Epithelial cell of prostate (primary cell): ENCODE data around the gene LRG1.

Experiments used
- DNase-seq: peaks from one replicate; pipeline ENCODE4 v3.0.0-alpha.2; 2011; ENCODE audit warnings: low read depth, low spot score
- H3K27ac ChIP-seq: fragments of 450-650 bp; 2 replicates; pipeline ENCODE4 v1.5.1; 2017; ENCODE audit warnings: mild to moderate bottlenecking

Gene LRG1

DNA sequence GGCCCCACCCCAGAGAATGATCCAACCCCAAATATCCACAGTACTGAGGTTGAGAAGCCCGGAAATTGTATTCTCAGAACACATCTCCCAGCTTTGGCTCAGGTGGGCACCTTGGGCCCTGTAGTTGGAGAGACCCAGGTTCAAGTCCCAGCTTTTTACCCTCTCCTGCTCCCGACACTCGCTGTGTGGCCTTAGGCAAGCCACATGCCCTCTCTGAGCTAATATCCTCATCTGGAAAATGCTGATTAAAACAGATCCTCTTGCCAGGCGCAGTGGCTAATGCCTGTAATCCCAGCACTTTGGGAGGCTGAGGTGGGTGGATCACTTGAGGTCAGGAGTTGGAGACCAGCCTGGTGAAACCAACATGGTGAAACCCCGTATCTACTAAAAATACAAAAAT is 24.1 kb downstream of the LRG1 start:
- DNase-seq, result no peak

DNA sequence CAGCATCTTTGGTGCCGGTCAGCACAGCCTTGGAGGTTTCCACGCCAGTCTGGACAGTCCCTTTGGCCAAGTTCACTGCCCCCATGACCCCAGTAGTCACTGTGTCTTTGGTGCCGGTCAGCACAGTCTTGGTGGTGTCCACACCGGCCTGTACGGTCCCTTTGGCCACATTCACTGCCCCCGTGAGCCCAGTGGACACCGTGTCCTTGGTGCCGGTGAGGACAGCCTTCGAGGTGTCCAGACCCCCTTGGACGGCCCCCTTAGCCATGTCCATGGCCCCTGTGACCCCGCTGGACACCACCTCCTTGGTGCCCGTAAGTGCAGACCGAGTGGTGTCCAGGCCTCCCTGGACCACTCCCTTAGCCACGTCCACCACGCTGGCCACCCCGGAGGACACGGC is 26.6 kb downstream of the LRG1 start:
- no peak for DNase-seq

More for the DNA sequence above, 24.1 kb downstream of the LRG1 start:
- no peak overlapping the region for H3K27ac ChIP-seq

DNA sequence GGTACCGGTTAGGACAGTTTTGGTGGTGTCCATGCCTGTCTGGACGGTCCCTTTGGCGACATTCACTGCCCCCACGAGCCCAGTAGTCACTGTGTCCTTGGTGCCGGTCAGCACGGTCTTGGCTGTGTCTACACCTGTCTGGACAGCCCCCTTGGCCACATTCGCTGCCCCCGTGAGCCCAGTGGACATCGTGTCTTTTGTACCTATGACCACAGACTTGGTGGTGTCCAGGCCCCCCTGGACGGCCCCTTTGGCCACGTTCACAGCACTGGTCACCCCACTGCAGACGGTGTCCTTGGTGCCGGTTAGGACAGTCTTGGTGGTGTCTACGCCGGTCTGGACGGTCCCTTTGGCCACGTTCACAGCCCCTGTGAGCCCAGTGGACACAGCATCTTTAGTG is 27.8 kb downstream of the LRG1 start:
- no peak overlapping the region for H3K27ac ChIP-seq

More for the DNA sequence above, 26.6 kb downstream of the LRG1 start:
- no peak overlapping the region for H3K27ac ChIP-seq

GRCh38 chr19:4511300-4512054 is 28.4 kb downstream of the LRG1 start:
- DNase-seq, result no peak
- no peak overlapping the region for H3K27ac ChIP-seq

More for the DNA sequence above, 27.8 kb downstream of the LRG1 start:
- no peak for DNase-seq

GRCh38 chr19:4510435-4511255 is 29.2 kb downstream of the LRG1 start:
- DNase-seq, result no peak

DNA sequence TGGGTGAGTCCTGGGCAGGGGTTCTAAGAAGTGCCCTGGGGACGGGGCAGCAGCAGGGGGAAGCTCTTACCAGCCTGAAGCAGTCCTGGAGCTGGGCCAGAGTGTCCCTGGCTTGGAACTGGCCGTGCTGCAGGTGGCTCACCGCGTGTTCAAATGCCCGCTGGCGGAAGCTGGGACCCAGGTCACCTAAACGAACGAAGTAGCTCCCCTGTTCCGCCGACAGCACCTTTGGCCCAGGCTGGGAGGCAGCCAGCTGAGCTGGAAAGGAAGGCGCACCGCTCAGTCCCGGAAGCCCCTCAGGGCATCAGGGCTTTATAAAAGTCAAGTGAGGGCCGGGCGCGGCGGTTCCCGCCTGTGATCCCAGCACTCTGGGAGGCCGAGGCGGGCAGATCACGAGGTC is 31.1 kb downstream of the LRG1 start:
- no peak overlapping the region for H3K27ac ChIP-seq
- no peak for DNase-seq

More at GRCh38 chr19:4510435-4511255, 29.2 kb downstream of the LRG1 start:
- H3K27ac ChIP-seq, result no peak overlapping the region

GRCh38 chr19:4507804-4508203 is 32.0 kb downstream of the LRG1 start:
- no peak overlapping the region for H3K27ac ChIP-seq
- no peak for DNase-seq

DNA sequence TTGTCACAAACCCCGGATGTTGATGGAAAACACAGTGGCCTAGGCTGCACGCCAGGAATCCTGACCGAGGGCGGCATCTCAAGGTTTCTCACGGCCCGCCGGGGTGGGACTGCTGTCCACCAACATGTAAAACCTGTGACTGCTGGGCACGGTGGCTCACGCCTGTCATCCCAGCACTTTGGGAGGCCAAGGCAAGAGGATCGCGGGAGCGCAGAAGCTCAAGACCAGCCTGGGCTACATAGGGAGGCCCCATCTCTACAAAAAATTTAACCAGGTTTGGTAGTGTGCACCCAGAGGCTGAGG is 32.7 kb downstream of the LRG1 start:
- no peak for DNase-seq
- H3K27ac ChIP-seq, result no peak overlapping the region

DNA sequence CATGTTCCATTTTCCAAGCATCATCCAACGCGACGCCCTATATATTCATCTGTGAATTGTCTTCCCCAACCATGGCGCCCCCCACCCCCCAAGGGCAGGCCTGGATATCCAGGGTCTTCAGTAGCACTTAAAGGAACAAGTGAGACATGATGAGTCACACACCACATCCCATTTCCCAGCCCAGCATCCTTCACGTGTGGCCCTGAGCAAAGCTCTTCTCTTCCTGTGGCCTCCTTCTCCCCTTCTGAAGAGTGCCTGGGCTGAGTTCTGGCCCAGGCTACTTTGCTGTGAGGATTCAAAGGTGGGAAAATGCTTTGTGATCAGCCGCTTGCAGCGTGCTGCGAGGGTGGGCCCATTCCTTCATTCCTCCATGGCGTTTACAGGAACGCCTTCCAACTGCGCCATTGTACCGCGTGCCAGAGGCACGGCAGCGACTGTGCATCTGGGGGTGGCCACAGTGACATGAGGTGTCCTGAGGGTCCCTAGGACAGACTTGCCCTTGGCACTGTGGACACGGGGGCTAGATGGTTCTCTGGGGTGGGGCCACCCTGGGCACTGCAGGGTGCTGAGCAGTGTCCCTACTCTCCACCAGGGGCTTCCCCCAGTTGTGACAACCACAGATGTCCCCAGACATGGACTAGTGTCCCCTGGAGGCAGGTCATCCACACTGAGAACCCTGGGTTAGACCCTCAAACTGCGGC is 33.2 kb downstream of the LRG1 start:
- no peak overlapping the region for H3K27ac ChIP-seq
- no peak for DNase-seq

- no peak overlapping the region for H3K27ac ChIP-seq
- no peak for DNase-seq
Measured at GRCh38 chr19:4505570-4506448, 34.0 kb downstream of the LRG1 start.

DNA sequence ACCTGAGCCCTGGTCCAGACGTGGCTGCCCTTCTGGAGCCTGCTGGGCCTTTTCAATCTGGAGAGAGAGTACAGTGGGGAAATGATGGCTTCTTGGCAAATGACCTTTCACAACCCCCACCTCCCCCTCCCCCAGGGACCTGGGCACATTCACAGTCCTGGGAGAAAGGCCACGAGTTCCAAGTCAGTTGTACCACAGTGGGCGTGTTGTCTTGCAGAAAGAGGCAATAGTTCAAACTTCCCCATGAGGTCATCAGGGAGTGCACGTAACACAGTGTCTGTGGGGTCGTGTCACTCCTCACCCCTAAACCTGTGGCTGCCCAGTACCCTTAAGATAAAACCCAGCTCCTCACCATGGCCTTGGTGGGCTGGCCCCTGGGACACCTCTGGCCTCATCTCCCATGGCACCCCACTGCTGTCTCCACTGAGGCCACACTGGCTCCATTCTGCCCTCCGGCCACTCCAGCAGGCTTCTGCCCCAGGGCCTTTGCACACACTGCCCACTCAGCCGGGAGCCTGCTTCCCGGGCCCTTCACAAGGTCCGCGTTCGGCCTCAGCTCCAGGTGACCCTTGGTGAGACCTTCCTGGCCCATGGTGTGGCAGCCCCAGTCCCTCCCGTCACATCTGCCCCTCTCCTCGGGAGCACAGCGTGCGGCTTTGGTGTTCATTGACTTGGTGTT is 34.8 kb downstream of the LRG1 start:
- no peak overlapping the region for H3K27ac ChIP-seq
- no peak for DNase-seq

- no peak overlapping the region for H3K27ac ChIP-seq
- DNase-seq, result no peak
Measured at GRCh38 chr19:4504297-4504701, 35.5 kb downstream of the LRG1 start.

DNA sequence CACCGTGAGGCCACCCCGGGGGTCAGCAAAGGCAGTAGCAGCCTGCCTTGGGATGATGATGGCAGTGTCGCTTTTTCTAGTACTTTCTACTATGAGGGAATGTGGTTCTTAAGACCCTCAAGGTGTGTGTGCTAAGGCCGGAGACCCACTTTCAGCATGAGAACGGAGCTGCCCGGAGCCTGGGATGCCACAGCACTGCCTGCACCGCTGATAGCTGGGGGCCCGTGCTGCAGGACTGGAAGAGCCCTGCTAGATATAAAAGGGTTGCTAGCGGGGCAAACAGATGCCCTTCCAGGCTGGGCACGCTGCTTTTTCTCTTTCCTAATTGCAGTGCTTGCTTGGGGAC is 36.0 kb downstream of the LRG1 start:
- no peak for DNase-seq
- H3K27ac ChIP-seq, result no peak overlapping the region

- no peak overlapping the region for H3K27ac ChIP-seq
Measured at GRCh38 chr19:4503132-4503824, 36.6 kb downstream of the LRG1 start.

DNA sequence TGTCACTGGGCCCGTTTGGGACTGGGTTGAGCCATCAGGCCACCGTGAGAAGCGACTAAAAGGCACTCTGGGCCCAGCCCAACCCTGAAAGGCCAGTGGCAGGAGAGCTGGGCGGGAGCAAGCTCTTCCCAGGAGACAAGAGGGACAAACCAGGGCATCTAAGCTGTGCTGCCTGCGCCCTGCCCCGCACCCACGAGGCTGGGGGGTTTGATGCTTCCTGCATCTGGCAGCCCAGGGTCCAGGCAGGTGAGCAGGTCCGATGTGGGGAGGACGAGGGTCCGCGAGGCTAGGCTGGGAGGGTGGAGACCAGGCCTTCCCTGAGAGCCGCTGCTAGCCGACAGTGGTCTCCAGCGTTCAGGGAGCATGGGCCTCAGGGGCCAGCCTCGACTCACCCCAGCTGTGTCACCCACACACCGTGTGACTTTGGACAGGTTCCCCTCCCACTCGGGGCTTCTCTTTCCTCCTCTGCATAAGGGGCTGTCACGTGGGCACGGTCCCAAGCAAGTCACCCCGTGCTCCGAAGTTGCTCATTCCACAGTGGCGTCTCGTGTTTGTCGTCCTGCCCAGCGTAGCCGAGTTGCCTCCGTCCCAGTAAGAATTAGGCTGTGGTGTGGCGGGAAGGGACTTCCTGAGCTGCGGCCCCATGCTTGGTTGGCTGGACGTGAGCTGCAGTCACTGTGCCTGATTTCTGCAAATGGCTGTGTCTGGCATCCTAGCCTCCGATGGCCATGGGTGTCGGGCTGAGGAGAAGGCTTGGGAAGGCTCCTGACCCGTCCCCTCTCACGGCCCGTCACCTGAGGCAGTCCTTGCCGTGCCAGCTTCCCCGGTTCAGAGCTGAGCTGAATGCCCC is 37.3 kb downstream of the LRG1 start:
- no peak for DNase-seq
- no peak overlapping the region for H3K27ac ChIP-seq

More at GRCh38 chr19:4503132-4503824, 36.6 kb downstream of the LRG1 start:
- DNase-seq, result no peak

DNA sequence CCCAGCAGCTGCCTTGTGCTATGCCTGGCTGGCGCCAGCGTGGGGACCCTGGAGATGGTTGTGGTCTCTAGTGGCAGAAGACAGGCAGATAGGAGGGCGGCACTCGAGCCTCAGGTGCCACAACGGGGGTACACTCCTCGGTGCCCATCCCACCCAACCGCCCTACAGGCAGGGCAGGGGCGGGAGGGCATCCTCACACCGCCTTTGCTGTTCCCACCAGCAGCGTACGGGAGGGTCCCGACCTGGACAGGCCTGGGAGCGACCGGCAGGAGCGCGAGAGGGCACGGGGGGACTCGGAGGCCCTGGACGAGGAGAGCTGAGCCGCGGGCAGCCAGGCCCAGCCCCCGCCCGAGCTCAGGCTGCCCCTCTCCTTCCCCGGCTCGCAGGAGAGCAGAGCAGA is 38.1 kb downstream of the LRG1 start:
- DNase-seq, result no peak
- no peak overlapping the region for H3K27ac ChIP-seq

DNA sequence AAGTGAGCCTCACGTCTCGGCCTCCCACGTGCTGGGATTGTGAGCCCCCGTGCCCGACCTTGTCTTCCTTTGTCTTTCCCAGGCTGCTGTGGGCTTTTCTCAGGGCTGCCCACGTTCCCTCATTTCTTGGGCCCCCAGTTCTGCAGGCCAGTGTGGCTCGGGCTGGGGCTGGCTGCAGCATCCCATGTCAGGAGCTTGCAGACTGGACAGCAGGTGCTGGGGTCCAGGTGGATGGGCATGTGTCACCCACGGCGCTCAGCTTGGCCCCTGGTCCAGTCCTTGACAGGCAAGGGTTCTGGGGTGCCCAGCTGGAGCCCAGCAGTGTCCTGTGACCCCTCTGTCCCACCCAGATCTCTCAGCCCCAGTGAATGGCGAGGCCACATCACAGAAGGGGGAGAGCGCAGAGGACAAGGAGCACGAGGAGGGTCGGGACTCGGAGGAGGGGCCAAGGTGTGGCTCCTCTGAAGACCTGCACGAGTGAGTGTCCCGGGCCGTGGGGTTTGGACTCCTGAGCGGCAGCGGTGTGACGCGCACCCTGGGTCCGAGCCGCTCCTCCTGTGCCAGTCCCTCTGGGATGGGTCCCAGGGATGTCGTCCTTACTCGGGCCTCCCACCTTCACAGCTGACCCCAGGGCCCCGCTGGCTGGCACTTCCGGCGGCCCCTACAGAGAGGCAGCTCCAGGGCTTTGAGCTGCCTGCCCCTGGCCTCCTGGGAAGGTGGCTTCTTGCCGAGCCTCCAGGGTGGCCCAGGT is 38.8 kb downstream of the LRG1 start:
- H3K27ac ChIP-seq, result no peak overlapping the region
- no peak for DNase-seq

DNA sequence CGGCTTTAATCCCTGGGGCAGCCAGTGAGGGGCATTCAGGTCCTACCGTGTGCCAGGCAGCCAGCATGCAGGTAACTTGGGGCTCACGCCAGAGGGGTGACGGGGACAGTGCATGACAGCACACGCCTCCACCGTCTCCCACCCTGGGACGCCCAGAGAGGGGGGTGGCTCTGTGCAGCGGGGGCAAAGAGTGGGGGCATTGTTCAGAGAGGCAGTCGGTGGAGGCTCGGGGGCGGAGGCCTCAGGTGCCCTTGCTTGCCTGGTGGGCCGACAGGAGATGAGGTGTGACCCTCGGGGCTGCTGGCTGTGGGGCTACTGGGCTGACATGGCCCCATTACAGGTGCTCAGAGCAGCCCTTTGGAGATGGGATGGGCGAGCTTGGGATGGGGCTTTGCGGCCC is 40.0 kb downstream of the LRG1 start:
- no peak overlapping the region for H3K27ac ChIP-seq
- no peak for DNase-seq
